Common myeloid progenitor, CD34-positive (primary cell): ENCODE results near the gene ADH1C.

Source experiments
- CTCF ChIA-PET: fragments of 350-600 bp; sonication (Branson Sonifier 250); formaldehyde crosslinking; loops from one replicate; lab custom pipeline; 2021; ENCODE audit warnings: antibody characterized with exemption; lab: Charles Lee
- POLR2A ChIA-PET: fragments of 350-600 bp; sonication (Branson Sonifier 250); formaldehyde crosslinking; loops from one replicate; lab custom pipeline; 2021; ENCODE audit warnings: antibody characterized with exemption; lab: Charles Lee
- DNase-seq, 3 donors: peaks; one replicate each; pipeline versions ENCODE4 v3.0.0 to v3.0.0-alpha.2; 2013
- H3K27ac ChIP-seq, 2 experiments: 1 replicate in 1 of 2; 2 replicates in 1 of 2; pipeline ENCODE4 v1.7.0; 2013; ENCODE audit warnings: inconsistent platforms in 2 of 2, low read length in 2 of 2, mild to moderate bottlenecking in 2 of 2, low read depth in 1 of 2, moderate library complexity in 1 of 2; ENCODE audit not compliant: severe bottlenecking in 2 of 2, insufficient read depth in 1 of 2, poor library complexity in 1 of 2
- H3K27me3 ChIP-seq, 5 experiments: replicated peaks in 2 of 5; 1 replicate in 3 of 5; 2 replicates in 2 of 5; pipeline versions ENCODE4 v1.6.1 to v1.7.0; 2013; ENCODE audit warnings: low read length in 4 of 5, mild to moderate bottlenecking in 2 of 5, moderate library complexity in 2 of 5, inconsistent platforms in 1 of 5; ENCODE audit not compliant: insufficient read depth in 5 of 5, control insufficient read depth in 4 of 5
- H3K36me3 ChIP-seq, 4 experiments: 1 replicate in 2 of 4; 2 replicates in 2 of 4; pipeline versions ENCODE4 v1.6.1 to v1.7.0; 2013; ENCODE audit warnings: low read length in 3 of 4, control low read depth in 1 of 4, mild to moderate bottlenecking in 1 of 4; ENCODE audit not compliant: control insufficient read depth in 4 of 4, insufficient read depth in 4 of 4
- H3K4me1 ChIP-seq, 4 experiments: 1 replicate in 3 of 4; 2 replicates in 1 of 4; pipeline versions ENCODE4 v1.6.1 to v1.7.1; 2013; ENCODE audit warnings: low read length in 3 of 4, mild to moderate bottlenecking in 3 of 4, control low read depth in 1 of 4, inconsistent platforms in 1 of 4, moderate library complexity in 1 of 4; ENCODE audit not compliant: control insufficient read depth in 4 of 4, insufficient read depth in 4 of 4; ENCODE audit errors: control extremely low read depth in 1 of 4
- H3K4me3 ChIP-seq, 7 experiments: 1 replicate in 4 of 7; 2 replicates in 3 of 7; pipeline versions ENCODE4 v1.5.1 to v1.7.0; 2013; ENCODE audit warnings: mild to moderate bottlenecking in 7 of 7, low read length in 6 of 7, moderate library complexity in 6 of 7, inconsistent platforms in 2 of 7, low read depth in 2 of 7, control low read depth in 1 of 7; ENCODE audit not compliant: insufficient read depth in 4 of 7, control insufficient read depth in 1 of 7; ENCODE audit errors: extremely low read depth in 1 of 7
- H3K9me3 ChIP-seq, 5 experiments: 1 replicate in 4 of 5; 2 replicates in 1 of 5; pipeline versions ENCODE4 v1.6.1 to v1.7.1; 2013; ENCODE audit warnings: low read length in 4 of 5, mild to moderate bottlenecking in 2 of 5, inconsistent platforms in 1 of 5, low read depth in 1 of 5, moderate library complexity in 1 of 5; ENCODE audit not compliant: control insufficient read depth in 4 of 5, insufficient read depth in 2 of 5; ENCODE audit errors: control extremely low read depth in 1 of 5
- WGBS: methylation state at CpG from one replicate; pipeline ENCODE4 v1.1.5; 2013; ENCODE audit not compliant: insufficient coverage; 5-methylcytosine and 5-hydroxymethylcytosine counted together

Gene ADH1C

GRCh38 chr4:99310389-99310788, 42.2 kb downstream of the ADH1C start:
- Histone ChIP-seq H3K27ac (no peak overlapping the region), H3K4me1 (no peaks in the 10 kb centered on the region), H3K9me3 (no peaks in the 10 kb centered on the region), H3K36me3 (no peaks in the 10 kb centered on the region), H3K27me3 (no peaks in the 10 kb centered on the region), H3K4me3 (no peak overlapping the region)
- ChIA-PET CTCF (no interaction called here), POLR2A (no interaction called here)
- DNase-seq, result no peak
- 80% methylated on average over 2 of the region's 2 CpGs for WGBS

GRCh38 chr4:99305638-99306400, 46.7 kb downstream of the ADH1C start:
- H3K27me3 ChIP-seq, result no peaks in the 10 kb centered on the region
- POLR2A ChIA-PET, result no interaction called here
- no peak overlapping the region for H3K4me3 ChIP-seq
- H3K36me3 ChIP-seq, result no peaks in the 10 kb centered on the region
- WGBS, result 95% methylated on average over 9 of the region's 11 CpGs
- H3K4me1 ChIP-seq, result no peaks in the 10 kb centered on the region
- no peak for DNase-seq
- CTCF ChIA-PET, result no interaction called here
- H3K27ac ChIP-seq, result no peak overlapping the region
- H3K9me3 ChIP-seq, result no peaks in the 10 kb centered on the region

GRCh38 chr4:99301376-99302164, 51.0 kb downstream of the ADH1C start:
- Histone ChIP-seq H3K36me3 (no peaks in the 10 kb centered on the region), H3K4me3 (no peak overlapping the region), H3K9me3 (peaks cover 0 to 1% (median 0%) of the 10 kb centered on the region in 5 experiments), H3K27ac (no peak overlapping the region), H3K4me1 (no peaks in the 10 kb centered on the region), H3K27me3 (no peaks in the 10 kb centered on the region)
- DNase-seq, result no peak
- POLR2A ChIA-PET, result no interaction called here
- CTCF ChIA-PET, result no interaction called here
- WGBS, result 96% methylated on average over 4 of the region's 7 CpGs

- H3K4me3 ChIP-seq, result no peak overlapping the region
- no peaks in the 10 kb centered on the region for H3K36me3 ChIP-seq
- no peaks in the 10 kb centered on the region for H3K27me3 ChIP-seq
- DNase-seq, result no peak
- H3K27ac ChIP-seq, result no peak overlapping the region
- H3K4me1 ChIP-seq, result no peaks in the 10 kb centered on the region
- ChIA-PET CTCF (no interaction called here), POLR2A (no interaction called here)
- no CpG with 5 or more reads among the region's 4 CpGs for WGBS
- peaks cover 0 to 1% (median 0%) of the 10 kb centered on the region in 5 experiments for H3K9me3 ChIP-seq
Measured at GRCh38 chr4:99300934-99301333, 51.6 kb downstream of the ADH1C start.

GRCh38 chr4:99293357-99293756, 59.2 kb downstream of the ADH1C start:
- Histone ChIP-seq H3K9me3 (peaks cover 0 to 14% (median 3%) of the 10 kb centered on the region in 5 experiments), H3K4me3 (no peak overlapping the region), H3K36me3 (no peaks in the 10 kb centered on the region), H3K27ac (no peak overlapping the region), H3K27me3 (no peaks in the 10 kb centered on the region), H3K4me1 (no peaks in the 10 kb centered on the region)
- 96% methylated on average over 4 of the region's 5 CpGs for WGBS
- ChIA-PET POLR2A (no interaction called here), CTCF (no interaction called here)
- no peak for DNase-seq

GRCh38 chr4:99290848-99291786, 61.4 kb downstream of the ADH1C start, which contains the start of gene ADH1A:
Gene ADH1A, minus strand, starts transcription at chr4:99290985. Its CDS starts 71 bp downstream, at chr4:99290914.
- ChIA-PET POLR2A (no interaction called here), CTCF (no interaction called here)

More at GRCh38 chr4:99290848-99291786, 61.4 kb downstream of the ADH1C start, which contains the start of gene ADH1A:
- H3K27ac ChIP-seq, result no peak within 1 kb of the TSS
- H3K4me3 ChIP-seq, result no peak within 1 kb of the TSS
- H3K4me1 ChIP-seq, result no peaks in the 10 kb centered on the region
- DNase-seq, result no peak
- H3K36me3 ChIP-seq, result no peaks in the 10 kb centered on the region
- WGBS, result no CpG with 5 or more reads among the region's 3 CpGs
- no peaks in the 10 kb centered on the region for H3K27me3 ChIP-seq
- H3K9me3 ChIP-seq, result peaks cover 0 to 14% (median 1%) of the 10 kb centered on the region in 5 experiments
